HG02759 (cell line): Measurements from ENCODE around the gene B4GALT2.
A peak's percentile ranks its signal among the peaks of the same experiment; 100 is the strongest.

Source experiments
- ATAC-seq: cut with Tn5 transposase; IDR thresholded peaks from one replicate; pipeline ENCODE4 v1.9.1; 2021; ENCODE audit warnings: mild to moderate bottlenecking, moderate library complexity; ENCODE audit not compliant: unreplicated experiment

B4GALT2 gene

DNA sequence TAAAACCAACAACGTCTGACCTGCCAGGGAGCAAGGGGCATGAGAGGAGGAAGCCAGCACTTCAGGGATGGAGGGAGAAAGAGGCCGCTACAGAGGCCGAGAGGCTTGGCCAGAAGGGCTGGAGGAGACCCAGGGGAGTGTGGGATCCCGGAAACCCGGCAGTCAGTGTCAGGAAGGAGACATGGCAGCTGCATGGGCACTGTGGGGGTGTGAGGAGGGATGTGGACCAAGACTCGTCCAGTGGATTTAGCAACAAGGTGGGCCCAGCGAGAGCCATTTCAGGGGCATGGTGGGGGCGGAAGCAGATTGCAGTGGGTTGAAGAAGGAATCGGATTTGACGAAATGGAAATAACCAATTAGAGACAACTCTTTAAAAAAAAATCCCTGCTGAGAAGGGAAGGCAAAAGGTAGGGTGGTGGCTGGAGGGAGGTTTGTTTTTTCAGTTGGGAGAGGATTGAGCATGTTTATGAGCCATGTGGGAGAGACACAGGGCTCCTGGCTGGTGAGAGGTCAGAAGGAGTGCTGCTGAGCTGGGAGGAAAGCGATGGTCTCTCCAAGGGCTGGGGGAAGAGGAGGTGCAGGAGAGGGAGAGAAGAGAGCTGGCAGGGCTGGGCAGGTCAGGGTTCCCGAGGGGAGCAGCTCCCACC is 4.4 kb downstream of the B4GALT2 start:
- ATAC-seq, result no peak

DNA sequence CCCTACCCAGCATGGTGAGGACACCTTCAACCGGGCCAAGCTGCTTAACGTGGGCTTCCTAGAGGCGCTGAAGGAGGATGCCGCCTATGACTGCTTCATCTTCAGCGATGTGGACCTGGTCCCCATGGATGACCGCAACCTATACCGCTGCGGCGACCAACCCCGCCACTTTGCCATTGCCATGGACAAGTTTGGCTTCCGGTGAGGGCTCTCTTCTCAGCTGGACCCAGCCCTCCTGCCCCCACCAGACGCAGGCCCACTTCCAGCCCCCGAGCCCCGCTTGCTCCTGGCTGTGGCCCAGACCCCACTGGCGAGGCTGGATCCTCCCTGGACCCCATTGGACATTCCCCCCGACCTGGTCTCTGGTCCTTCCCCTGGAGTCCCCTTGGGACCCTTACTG is 5.8 kb downstream of the B4GALT2 start:
- ATAC-seq, result no peak

DNA sequence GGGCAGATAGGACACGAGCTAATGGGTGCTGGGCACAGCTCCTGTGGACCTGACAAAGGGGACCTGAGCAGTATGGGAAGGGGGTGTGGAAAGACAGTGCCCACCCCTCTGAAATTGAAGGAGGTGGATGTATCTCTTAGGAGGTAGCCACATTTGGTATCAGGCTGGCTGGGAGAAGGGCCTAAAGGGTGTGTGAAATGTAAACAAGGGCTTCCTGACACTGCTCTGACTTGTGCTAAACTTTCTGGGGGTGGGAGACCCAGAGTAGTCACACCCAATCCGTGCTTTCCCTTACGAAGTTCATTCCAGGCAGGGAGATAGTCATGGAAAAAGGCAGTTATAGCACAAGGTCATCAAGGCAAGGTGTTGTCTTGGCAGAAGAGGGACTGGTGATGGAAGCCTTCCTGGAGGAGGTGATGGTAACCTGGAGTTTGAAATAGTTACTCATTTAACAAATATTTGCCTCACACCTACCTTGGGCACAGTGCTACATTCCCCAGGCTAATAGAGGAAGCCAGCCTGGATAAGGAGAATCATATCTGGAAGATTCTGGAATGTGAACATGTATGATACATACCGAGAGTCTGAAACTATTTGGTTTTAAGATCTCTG is 7.1 kb downstream of the B4GALT2 start:
- ATAC-seq, result no peak

DNA sequence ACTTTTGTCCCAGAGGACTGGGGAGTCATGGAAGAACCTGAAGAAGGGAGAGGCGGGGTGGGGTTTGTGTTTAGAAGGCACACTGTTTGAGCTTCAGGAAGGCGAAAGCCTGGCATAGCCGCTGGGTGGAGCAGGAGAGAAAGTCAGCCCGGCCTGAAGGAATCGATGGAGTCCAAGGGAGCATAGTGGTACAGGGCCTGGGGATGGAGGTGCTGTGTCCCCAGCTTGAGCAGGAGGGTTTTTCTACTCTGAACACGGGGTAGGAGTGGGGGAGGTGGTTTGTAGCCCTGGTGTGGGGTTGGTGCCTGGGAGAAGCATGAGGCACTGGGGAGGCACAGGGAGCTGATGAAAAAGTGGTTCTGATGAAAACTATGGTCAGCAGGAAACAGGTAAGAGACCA is 7.7 kb downstream of the B4GALT2 start:
- no peak for ATAC-seq

DNA sequence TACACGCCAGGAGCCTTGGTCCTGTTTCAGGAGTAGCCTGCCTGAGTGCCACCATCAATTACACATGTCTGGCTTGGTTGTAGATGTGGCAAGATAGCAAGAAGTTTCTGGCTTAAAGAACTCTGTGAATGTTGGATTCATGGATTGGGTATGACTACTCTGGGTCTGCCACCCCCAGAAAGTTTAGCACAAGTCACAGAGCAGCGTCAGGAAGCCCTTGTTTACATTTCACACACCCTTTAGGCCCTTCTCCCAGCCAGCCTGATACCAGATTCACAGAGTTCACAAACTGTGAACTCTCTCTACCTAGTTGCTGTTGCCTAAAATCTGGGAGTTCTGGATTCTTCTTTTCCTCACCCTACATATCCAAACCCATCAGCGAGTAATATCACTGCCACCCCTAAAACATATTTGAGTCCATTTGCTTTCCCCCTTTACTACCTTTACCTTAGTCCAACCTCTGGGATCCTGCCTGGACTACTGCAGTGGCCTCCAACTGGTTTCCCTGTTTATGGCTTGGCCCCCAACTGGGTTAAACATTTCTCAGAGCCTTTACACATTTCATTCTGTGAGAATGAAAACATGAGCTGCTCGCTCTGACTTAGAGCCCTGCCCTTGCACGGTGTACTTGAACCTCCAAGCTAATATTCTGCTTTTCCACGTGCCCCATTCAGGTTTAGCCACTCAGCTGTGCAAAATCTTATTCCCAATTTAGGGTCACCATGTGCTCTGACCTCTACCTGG is 8.3 kb downstream of the B4GALT2 start:
- no peak for ATAC-seq

DNA sequence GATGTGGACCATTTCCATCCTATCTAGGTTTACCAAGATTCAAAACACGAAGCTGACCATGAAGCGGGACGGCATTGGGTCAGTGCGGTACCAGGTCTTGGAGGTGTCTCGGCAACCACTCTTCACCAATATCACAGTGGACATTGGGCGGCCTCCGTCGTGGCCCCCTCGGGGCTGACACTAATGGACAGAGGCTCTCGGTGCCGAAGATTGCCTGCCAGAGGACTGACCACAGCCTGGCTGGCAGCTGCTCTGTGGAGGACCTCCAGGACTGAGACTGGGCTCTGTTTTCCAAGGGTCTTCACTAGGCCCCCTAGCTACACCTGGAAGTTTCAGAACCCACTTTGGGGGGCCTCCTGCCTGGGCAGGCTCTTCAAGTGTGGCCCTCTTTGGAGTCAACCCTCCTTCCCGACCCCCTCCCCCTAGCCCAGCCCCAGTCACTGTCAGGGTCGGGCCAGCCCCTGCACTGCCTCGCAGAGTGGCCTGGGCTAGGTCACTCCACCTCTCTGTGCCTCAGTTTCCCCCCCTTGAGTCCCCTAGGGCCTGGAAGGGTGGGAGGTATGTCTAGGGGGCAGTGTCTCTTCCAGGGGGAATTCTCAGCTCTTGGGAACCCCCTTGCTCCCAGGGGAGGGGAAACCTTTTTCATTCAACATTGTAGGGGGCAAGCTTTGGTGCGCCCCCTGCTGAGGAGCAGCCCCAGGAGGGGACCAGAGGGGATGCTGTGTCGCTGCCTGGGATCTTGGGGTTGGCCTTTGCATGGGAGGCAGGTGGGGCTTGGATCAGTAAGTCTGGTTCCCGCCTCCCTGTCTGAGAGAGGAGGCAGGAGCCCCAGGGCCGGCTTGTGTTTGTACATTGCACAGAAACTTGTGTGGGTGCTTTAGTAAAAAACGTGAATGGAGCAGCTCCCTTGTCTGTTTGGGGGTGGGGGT is 11.5 kb downstream of the B4GALT2 start:
- no peak for ATAC-seq

DNA sequence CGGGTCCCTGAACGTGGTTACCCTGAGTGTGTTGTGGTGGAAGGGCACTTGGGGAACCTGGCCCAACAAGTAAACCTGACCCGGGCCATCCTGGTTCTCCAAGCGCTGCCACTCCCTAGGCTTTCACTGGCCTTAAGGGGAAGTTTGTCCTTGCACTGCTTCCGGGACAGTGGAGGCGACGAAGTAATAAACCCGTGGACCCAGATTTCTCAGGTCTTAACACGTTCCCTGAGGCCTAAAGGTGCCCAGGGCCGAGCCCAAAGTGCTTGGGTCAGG is 12.1 kb downstream of the B4GALT2 start:
- no peak for ATAC-seq

DNA sequence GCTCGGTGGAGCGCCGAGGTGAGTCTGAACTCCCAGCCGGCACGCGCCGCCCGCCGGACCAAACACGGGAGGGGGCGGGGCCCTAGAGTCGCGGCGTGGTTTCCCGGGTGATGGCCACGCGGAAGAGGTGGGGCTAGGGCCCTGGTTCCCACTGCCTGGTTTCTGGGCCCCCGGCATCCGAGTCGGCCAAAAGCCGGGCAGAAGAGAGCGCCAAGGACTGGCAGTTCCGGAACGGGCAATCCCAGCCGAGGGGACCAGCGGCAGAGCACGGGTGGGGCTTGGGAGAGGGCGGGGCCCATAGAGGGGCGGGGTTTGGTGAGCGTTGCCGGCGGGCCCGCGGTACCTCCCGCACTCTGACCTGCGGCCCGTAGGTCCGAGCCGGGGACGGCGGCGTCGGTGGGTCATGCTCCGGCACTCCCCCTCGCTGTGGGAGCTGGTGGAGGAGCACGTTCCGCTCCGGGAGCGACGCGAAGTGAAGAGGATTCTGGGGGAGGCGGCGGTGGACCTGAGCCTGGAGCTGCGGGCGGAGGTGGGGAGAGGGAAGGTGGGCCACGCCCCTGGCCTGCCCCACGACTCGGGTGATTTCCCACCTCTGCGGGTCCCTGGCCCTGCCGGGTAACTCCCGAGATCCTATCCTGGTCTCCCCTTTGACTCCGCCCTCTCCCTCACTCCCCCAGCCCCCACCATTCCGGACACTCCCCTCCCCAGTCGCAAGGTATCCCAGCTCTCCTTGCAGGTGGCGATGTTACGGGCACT is 12.6 kb downstream of the B4GALT2 start, which contains the start of gene CCDC24:
Gene CCDC24, plus strand, starts transcription at position 124 of the 756 bp plus-strand sequence. Its CDS starts 280 bp downstream, at position 404.
- ATAC-seq, result peak; percentile 84

DNA sequence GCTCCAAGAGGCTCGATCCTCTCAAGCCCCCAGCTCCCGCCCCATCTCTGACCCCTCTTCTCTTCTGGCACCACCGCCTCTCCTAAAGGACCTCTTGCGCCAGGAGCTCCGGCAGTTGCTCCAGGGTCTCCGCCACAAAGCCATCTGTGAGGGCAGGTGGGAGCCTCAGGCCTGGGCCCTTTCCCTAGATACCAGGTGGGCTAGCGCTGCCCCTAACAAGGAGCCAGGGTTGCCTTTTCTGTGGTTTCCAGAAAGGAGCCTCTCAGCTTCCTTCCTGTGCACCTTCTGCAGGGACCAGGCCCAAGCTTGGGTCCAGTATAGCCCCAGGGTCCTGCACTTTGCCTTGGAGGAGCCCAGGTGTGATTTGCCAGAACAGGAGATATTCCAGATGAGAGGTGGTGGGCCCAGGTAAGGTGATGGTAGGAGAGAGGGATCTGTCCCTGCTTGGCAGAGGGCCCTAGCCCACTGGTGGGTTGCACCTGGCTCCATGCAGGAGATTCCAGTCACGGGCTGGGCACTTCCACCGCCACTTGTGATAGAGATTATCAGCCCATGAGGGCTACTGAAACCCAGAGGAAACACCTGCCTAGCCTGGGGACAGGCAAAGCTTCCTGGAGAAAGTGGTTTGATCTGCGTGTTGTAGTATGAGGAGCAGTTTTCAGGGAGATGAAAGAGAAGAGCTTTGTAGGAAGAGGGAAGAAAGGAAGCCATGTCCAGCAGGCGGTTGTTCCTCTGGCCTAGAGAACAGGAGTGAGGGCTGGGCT is 13.4 kb downstream of the B4GALT2 start:
- no peak for ATAC-seq

DNA sequence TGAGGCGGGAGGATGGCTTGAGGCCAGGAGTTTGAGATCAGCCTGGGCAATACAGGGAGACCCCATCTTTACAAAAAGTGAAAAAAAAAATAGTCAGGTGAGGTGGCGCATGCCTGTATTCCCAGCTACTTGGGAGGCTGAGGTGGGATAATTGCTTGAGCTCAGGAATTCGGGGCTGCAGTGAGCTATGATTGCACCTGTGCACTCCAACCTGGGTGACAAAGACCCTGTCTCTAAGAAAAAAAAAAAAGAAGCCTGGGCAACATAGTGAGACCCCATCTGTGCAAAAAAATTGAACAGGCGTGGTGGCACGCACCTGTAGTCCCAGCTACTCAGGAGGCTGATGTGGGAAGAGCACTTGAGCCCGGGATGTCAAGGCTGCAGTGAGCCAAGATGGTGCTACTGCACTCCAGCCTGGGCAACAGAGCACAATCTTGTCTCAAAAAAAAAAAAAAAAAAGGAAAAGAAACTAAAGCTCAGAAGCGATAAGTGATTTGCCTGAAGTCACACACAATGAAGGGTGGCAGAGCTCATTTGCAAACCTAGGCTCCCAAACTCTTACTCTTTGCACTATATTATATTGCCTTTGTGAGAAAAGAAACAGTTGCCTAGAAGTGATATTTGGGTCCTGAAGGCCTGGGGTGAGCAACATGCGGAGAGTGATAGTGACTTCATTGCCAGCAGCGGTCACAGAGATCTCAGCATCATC is 14.3 kb downstream of the B4GALT2 start:
- ATAC-seq, result no peak

DNA sequence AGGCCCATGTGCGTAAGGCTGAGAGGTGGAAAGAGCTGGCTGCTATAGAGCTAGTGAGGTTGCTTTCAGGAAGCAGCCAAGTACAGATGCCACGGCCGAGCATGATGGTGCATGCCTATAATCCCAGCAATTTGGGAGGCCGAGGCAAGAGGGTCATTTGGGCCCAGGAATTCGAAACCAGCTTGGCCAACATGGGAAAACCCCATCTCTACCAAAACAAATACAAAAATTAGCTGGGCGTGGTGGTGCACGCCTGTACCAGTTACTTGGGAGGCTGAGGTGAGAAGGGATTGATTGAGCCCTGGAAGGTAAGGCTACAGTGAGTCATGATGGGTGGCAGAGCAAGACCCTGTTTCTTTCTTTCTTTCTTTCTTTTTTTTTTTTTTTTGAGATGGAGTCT is 15.1 kb downstream of the B4GALT2 start:
- ATAC-seq, result no peak

DNA sequence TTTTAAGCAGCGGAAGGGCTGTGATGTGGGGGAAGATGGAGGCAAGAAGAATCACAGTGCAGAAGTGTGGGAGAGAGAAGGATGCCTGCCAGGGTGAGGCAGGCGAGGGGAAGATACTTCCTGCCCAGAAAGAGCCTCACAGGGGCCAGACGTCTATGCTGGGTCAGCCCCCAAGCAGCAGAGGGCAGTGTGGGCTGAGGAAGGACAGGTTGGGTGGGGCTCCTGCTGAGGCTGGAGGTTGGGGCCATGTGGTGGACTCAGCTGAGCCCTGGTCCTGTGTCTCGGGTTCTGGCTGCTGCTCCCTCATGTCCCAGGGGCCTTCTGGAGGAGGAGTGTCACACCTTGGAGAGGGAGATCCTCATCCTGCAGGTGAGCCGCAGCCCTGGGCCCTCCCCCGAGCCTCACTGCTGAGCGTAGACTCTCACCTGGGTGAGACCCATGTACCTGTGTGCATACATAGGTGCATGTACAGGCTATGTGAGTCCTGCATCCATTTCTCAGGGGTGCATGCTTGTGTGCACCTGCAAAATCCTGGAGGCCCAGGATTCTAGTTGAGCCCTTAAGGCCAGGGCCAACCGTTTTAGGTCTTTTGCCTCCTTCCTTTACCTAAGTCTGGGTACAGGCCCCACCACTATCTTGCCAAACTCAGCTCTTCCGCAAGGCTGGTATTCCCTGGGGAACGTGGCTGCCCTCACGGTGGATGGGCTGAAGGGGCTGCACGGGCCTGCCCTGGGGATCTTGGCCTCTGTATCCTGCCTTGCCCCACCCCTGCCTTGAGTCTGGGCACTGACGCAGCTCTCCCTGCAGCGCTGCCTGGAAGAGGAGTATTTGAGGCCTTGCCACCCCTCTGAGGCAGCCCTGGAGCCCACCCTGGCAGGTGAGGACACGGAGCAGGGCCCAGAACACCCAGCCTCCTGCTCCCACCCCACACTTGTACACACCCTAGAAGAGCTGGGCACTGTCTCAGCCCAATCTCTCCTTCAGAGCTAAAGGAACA is 16.1 kb downstream of the B4GALT2 start:
- ATAC-seq, result no peak

DNA sequence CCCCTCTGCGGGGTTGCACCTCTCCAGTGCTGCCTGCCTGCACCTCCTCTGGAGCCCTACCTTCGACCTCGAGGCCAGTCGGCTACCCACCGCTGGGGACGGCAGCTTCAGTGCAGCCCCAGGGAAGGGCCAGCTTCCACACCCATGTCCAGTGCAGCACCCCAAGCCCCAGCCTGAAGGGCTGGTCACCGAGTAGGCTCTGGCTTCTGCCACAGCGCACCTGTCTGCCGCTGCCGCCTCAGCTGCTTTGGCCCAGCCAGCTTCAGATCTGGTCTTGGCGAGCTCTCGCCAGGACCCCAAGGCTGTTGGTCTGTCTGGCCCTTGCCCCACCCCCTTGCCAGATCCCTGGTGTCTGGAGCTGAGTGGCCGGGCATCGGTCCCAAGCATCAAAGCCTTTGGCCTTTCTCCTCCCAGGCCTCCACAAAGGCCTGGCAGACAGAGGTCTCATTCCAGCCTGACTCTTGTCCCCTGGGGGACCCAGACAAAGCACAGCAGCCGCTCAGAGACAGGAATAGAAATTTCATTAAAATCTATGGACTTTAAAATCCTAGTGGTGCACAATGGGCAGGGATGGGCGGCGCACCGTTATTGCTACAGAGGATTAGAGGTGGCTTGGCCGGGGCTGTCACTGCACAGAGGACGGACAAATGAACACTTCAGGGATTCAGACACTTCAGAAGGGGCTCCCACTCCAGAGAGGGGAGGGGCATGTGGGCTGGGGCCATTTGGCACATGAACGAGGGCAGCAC is 17.1 kb downstream of the B4GALT2 start:
- no peak for ATAC-seq

DNA sequence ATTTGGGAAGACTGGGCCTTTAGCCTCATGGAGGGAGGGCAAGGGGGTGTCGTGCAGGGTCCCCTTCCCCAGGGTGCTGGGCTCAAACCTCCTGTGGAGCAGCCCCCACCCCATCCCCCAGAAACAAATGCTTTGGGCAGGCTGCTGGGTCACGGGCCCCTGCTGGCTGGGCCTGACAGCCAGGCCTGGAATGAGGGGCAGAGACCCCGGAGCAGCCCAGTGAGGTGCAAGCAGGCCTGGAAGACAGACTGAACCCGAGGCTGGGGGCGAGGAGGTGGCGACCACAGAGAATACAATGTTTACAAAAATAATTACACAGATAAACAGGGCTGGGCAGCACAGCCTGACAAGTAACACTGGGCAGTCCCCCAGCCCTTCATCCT is 17.7 kb downstream of the B4GALT2 start:
- ATAC-seq, result no peak

DNA sequence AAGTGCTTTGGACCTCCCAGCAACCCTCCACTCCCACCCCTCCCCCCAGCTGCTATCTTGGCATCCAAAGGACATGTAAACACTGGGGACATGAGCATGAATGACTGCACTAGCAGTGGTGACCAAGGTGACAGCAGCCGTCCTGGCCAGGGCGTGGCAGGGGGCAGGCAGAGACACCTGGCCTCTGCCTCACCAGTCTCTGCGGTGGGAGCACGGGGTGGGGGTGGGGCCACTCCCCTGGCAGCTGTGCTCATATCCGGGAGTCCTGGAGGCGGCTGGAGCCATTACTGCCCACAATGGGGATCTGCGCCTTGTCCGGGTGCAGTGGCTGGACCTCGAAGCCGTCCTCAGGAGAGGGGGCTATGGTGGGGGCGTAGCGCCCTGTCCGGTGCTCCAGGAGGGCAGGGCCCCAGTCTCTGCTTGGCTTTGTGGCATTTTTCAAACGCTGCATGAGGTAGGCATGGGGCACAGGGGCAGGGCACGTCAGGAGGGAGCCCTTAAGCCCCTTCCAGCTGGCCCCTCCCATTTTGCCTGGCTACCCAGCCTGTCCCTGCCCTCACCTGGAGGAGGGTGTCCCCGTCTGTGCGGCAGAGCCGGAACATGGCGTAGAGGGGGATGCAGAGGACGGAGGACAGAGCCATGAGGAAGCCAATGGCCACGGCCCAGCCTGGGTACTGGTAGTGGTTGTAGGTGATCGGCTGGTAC is 18.4 kb downstream of the B4GALT2 start:
- no peak for ATAC-seq

DNA sequence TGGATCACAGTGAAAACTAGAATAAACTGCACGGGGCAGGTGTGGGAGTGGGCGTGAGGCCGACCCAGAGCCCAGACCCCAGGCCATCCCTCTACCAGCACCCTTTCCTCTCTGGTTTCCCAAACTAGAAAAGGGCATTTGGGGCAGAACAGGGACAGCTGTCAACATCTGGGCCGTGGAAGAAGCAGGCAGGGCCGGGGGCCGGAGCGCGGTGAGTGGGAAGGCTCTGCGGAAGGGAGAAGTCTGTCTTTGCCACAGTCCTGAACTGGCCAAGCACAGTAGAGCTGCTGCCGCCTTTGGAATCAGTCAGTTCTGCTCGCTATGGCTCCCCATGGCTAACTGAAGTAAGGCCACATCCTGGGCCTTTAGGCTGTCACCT is 19.0 kb downstream of the B4GALT2 start:
- ATAC-seq, result no peak

DNA sequence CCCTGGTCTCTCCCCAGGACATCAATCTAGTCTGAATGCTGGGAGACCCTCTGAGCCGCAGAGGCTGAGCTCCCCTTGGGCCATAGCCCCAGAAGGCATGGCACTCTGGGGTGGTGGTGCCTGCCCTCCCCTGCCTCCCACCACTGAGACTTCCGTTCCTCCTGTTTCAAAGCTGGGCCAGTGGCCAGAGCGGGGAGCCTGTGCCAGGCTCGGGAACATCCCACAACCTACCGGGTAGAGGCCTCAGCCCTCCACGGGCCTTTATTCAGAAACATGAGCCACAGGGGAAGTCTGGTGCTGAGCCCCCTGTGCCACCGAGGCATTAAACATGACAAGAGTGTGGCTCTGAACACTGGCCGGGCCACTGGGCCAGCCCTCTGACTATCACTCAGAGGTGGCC is 20.4 kb downstream of the B4GALT2 start:
- no peak for ATAC-seq
